Loucy (cell line): ENCODE measurements around the gene HOXD10.
A peak's percentile ranks its signal among the peaks of the same experiment; 100 is the strongest.

Source experiments
- H2AFZ ChIP-seq: fragments of 200-600 bp; sonication (generic); 2 replicates; pipeline ENCODE4 v1.6.0; 2016; ENCODE audit warnings: antibody characterized with exemption, mild to moderate bottlenecking, low read length, moderate library complexity
- H3F3A ChIP-seq: fragments of 200-600 bp; 2 replicates; pipeline ENCODE4 v1.6.0; 2016; ENCODE audit warnings: antibody characterized with exemption, low read depth, mild to moderate bottlenecking
- H3K27me3 ChIP-seq: fragments of 200-600 bp; sonication (generic); 2 replicates; pipeline ENCODE4 v1.6.1; 2014; ENCODE audit warnings: low read length, mild to moderate bottlenecking; ENCODE audit not compliant: insufficient read depth, poor library complexity, severe bottlenecking
- H3K36me3 ChIP-seq: fragments of 200-600 bp; sonication (generic); 2 replicates; pipeline ENCODE4 v1.6.1; 2016; ENCODE audit warnings: low read length; ENCODE audit not compliant: insufficient read depth
- H3K4me1 ChIP-seq: fragments of 200-600 bp; sonication (generic); 2 replicates; pipeline ENCODE4 v1.5.1; 2014; ENCODE audit warnings: low read length, mild to moderate bottlenecking; ENCODE audit not compliant: insufficient read depth, poor library complexity, severe bottlenecking
- H3K4me2 ChIP-seq: fragments of 200-600 bp; sonication (generic); 2 replicates; pipeline ENCODE4 v1.6.0; 2014; ENCODE audit warnings: antibody characterized with exemption, low read length, low read depth, mild to moderate bottlenecking; ENCODE audit not compliant: poor library complexity, severe bottlenecking
- H3K4me3 ChIP-seq: fragments of 200-600 bp; sonication (generic); 2 replicates; pipeline ENCODE4 v1.5.1; 2014; ENCODE audit warnings: low read length, mild to moderate bottlenecking, mixed read lengths; ENCODE audit not compliant: poor library complexity, severe bottlenecking
- H3K79me2 ChIP-seq: fragments of 200-600 bp; sonication (generic); 2 replicates; pipeline ENCODE4 v1.6.1; 2014; ENCODE audit warnings: low read length; ENCODE audit not compliant: insufficient read depth
- H3K9ac ChIP-seq: fragments of 200-600 bp; sonication (generic); 2 replicates; pipeline ENCODE4 v1.6.0; 2014; ENCODE audit warnings: mild to moderate bottlenecking, low read depth, low read length, moderate library complexity; ENCODE audit not compliant: poor library complexity, severe bottlenecking
- H3K9me2 ChIP-seq: fragments of 200-600 bp; sonication (generic); replicated peaks from 2 replicates; pipeline ENCODE4 v1.6.1; 2016; ENCODE audit warnings: low read depth, low read length, mixed read lengths
- H3K9me3 ChIP-seq: fragments of 200-600 bp; sonication (generic); 2 replicates; pipeline ENCODE4 v1.6.1; 2014; ENCODE audit warnings: mild to moderate bottlenecking, antibody characterized with exemption, low read length, low read depth; ENCODE audit not compliant: insufficient read depth
- H4K20me1 ChIP-seq: fragments of 200-600 bp; sonication (generic); 2 replicates; pipeline ENCODE4 v1.6.0; 2014; ENCODE audit warnings: antibody characterized with exemption, low read length, mild to moderate bottlenecking; ENCODE audit not compliant: insufficient read depth, poor library complexity, severe bottlenecking
- CTCF ChIP-seq: fragments of 200-600 bp; sonication (generic); conservative IDR thresholded peaks from 2 replicates; pipeline ENCODE4 v1.5.1; 2014; ENCODE audit warnings: mild to moderate bottlenecking, antibody characterized with exemption, low read length
- EZH2phosphoT487 ChIP-seq: fragments of 200-600 bp; IDR thresholded peaks from 2 replicates; pipeline ENCODE4 v1.6.1; 2018; ENCODE audit warnings: antibody characterized with exemption, mild to moderate bottlenecking, moderate library complexity, borderline replicate concordance

Gene HOXD10

DNA sequence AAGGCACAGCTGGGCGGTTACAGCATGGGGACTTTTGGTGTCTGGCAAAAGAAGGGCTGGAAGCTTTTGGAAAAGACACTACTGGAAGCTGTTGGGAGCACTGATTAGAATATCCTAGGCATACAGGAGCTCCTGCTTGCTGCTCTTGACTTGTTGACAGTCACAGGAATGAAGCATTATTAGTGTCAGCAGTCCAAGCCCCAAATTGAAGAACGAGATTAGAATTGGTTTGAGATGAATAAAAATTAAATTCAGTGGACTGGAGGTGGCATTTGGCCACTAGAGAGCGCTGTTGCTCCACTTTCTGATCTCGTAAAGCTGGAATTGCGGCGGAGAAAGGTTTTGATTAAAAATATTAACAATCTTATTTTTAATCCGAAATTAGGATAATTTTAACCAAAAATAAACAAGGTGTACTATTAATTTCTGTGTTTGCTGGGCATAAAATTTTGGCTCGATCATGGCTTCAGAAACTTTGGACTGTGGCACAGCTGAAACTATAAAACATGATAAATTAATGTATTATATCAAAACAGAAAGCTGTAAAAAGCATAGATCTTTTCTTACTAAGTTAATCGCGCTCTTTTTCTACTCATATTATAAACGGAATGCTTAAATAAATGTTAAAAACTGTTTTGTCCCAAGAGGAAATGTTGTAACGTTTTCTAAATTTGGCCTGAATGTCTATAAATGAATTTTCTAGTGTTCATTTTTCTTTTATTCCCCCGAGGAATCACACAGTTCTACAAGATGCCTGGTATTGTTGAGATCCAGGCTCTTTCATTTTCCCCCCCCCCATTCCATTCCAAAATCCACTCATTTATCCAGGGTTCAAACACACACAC lies 10.6 kb downstream of the HOXD10 start:
- H3K4me3 ChIP-seq = peak overlapping the region; percentile 42
- H3K27me3 ChIP-seq = no peaks in the 10 kb centered on the region
- no peaks in the 10 kb centered on the region for H4K20me1 ChIP-seq

DNA sequence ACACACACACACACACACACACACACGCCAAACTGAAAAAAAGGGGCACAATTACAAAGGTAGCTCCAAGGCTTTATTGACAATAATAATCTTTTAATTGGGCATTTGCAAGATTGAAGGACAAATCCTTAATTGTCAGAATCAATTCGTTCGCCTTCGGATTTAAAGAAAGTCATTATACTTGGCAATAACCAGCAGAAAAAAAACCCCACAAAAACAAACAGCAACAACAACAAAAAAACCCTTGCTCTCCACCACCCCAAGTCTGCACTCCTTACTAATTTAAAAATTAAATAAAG lies 11.1 kb downstream of the HOXD10 start:
- no peak for TF ChIP-seq EZH2phosphoT487
- TF ChIP-seq CTCF = no peak
- H3K9me2 ChIP-seq = no peaks in the 10 kb centered on the region
- H3K4me2 ChIP-seq = no peak overlapping the region
- H4K20me1 ChIP-seq = no peaks in the 10 kb centered on the region
- no peaks in the 10 kb centered on the region for H3K27me3 ChIP-seq
- no peak overlapping the region for H3K9ac ChIP-seq
- H3K4me1 ChIP-seq = no peaks in the 10 kb centered on the region
- no peaks in the 10 kb centered on the region for H3K36me3 ChIP-seq
- no peaks in the 10 kb centered on the region for H3K79me2 ChIP-seq
- no peaks in the 10 kb centered on the region for H3K9me3 ChIP-seq
- no peaks in the 10 kb centered on the region for H3F3A ChIP-seq
- H3K4me3 ChIP-seq = no peak overlapping the region
- no peak overlapping the region for H2AFZ ChIP-seq

More for the DNA sequence above, 10.6 kb downstream of the HOXD10 start:
- no peaks in the 10 kb centered on the region for H3K36me3 ChIP-seq
- no peak overlapping the region for H3K9ac ChIP-seq
- H3K79me2 ChIP-seq = no peaks in the 10 kb centered on the region
- no peaks in the 10 kb centered on the region for H3K4me1 ChIP-seq
- H3K4me2 ChIP-seq = peak overlapping the region; percentile 51
- no peaks in the 10 kb centered on the region for H3K9me2 ChIP-seq
- no peaks in the 10 kb centered on the region for H3K9me3 ChIP-seq
- no peak overlapping the region; the same call in 1 of the 2 replicates for H2AFZ ChIP-seq
- TF ChIP-seq EZH2phosphoT487 (no peak), CTCF (peak; percentile 94)
- H3F3A ChIP-seq = no peaks in the 10 kb centered on the region

DNA sequence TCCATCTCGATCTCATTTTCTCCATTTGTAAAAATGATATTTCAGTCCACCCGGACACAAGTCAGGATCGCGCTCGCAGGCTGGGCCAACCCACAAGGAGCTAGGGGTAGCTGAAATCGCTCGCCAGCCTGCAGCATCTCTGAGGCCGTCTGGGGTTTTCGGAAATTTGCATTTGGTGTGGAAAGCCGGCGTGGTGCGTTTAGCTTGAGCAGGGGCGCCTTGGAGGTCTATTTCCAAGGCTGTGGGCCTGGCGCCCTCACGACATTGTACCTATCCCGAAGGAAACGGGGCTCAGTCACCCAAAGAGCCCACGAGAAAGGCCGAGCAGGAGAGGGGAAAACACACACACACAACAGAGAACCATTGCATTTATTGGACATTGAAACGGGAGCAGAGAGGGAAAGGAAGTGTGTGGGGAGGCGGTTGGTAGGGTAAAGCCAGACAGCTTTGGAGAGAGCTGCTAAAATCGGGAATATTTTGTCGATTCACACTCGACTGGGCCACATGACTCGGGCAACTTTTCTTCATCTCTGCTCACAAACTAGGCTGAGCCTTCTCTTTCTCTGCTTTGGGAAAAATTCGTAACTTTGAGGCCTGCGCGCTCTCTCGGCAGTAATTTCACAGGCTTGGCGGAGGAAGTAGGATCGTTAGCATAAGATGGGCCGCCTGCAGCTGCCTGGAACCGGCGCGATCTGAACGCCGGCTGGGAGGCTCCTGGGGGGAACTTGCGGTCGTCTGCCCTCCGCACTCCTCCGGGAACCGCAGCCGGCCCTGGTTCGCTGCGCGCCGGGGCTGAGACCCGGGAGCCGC lies 11.8 kb downstream of the HOXD10 start:
- H3K4me2 ChIP-seq = no peak overlapping the region
- H3K36me3 ChIP-seq = no peaks in the 10 kb centered on the region
- no peaks in the 10 kb centered on the region for H3K9me2 ChIP-seq
- H3K27me3 ChIP-seq = no peaks in the 10 kb centered on the region
- H4K20me1 ChIP-seq = no peaks in the 10 kb centered on the region
- TF ChIP-seq EZH2phosphoT487 (no peak), CTCF (no peak)
- no peak overlapping the region for H3K9ac ChIP-seq
- H3K4me3 ChIP-seq = no peak overlapping the region
- no peaks in the 10 kb centered on the region for H3K79me2 ChIP-seq
- H3K9me3 ChIP-seq = no peaks in the 10 kb centered on the region
- H2AFZ ChIP-seq = no peak overlapping the region
- no peaks in the 10 kb centered on the region for H3F3A ChIP-seq
- H3K4me1 ChIP-seq = no peaks in the 10 kb centered on the region
